ENCODE data around the gene RHBDL1.

The RHBDL1 gene

DNA sequence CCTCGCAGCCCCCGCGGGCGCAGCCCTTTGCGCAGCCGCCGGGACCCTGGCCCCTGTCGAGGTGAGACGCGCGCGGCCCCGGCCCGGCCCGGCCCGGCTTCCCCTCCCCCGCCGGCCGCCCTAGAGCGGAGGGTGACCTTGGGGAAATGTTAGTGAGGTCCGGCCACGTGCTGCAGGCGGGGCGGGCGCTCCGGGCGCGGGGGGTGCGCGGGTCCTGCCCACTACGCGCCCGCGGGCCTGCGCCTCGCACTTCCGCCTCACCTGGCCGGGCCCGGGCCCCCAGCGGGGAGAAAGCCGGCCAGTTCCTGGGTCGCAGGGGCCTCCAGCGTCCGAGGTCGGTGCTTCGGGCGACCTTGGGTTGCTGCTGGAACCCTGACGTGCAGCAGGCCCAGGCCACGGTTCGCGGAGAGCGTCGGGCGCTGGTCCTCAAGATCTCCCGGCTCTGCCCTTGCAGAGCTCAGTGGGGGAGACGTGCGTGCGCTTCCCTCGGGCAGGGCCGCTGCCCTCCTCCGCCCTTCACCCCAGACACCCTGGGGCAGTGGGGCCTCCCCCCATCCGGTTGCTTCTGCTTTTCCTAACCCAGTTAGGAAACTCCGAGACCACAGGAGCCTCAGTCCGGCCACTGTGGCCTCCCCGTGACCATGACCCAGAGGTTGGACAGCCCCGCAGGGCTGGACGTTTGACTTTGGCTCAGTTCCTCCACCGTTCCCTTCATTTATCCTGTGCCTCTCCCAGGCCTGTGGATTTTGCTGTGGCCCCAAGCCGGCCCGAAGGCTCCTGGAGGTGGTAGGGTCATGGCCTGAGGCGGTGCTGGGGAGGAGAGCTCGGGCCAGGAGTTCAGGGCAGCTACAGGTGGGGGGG, 33.1 kb upstream of the RHBDL1 start:
- no peak for TF ChIP-seq EZH2phosphoT487 (IDR thresholded peaks at IDR 0.05; ENCODE audit: borderline replicate concordance)
- TF ChIP-seq, protein P1, sequence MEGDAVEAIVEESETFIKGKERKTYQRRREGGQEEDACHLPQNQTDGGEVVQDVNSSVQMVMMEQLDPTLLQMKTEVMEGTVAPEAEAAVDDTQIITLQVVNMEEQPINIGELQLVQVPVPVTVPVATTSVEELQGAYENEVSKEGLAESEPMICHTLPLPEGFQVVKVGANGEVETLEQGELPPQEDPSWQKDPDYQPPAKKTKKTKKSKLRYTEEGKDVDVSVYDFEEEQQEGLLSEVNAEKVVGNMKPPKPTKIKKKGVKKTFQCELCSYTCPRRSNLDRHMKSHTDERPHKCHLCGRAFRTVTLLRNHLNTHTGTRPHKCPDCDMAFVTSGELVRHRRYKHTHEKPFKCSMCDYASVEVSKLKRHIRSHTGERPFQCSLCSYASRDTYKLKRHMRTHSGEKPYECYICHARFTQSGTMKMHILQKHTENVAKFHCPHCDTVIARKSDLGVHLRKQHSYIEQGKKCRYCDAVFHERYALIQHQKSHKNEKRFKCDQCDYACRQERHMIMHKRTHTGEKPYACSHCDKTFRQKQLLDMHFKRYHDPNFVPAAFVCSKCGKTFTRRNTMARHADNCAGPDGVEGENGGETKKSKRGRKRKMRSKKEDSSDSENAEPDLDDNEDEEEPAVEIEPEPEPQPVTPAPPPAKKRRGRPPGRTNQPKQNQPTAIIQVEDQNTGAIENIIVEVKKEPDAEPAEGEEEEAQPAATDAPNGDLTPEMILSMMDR (conservative IDR thresholded peaks at IDR 0.05; ENCODE audit: low read length) = no peak
- H3K4me1 ChIP-seq (ENCODE audit: insufficient read depth, low read length, poor library complexity, severe bottlenecking) = peaks cover 6% of the 10 kb centered on the region
- no peaks in the 10 kb centered on the region for H3K27me3 ChIP-seq (ENCODE audit: insufficient read depth, low read length, poor library complexity, severe bottlenecking)
- H3K79me2 ChIP-seq (ENCODE audit: insufficient read depth, low read length) = peaks cover 5% of the 10 kb centered on the region; the same call in 1 of the 2 replicates
- peak overlapping the region; percentile 82 for H3K4me3 ChIP-seq (ENCODE audit: low read length, poor library complexity, severe bottlenecking)
- no peaks in the 10 kb centered on the region for H4K20me1 ChIP-seq (ENCODE audit: insufficient read depth, low read length, poor library complexity, severe bottlenecking)
- H3K4me2 ChIP-seq (ENCODE audit: low read depth, low read length, poor library complexity, severe bottlenecking) = peak overlapping the region; percentile 76
- no peaks in the 10 kb centered on the region for H3K9me2 ChIP-seq (replicated peaks; ENCODE audit: low read depth, low read length)
- no peaks in the 10 kb centered on the region for H3K9me3 ChIP-seq (ENCODE audit: insufficient read depth, low read depth, low read length)
- H3K36me3 ChIP-seq (ENCODE audit: insufficient read depth, low read length) = no peaks in the 10 kb centered on the region
- H3F3A ChIP-seq (ENCODE audit: low read depth) = no peaks in the 10 kb centered on the region
- H2AFZ ChIP-seq (ENCODE audit: low read length) = no peak overlapping the region; the same call in 1 of the 2 replicates
- peak overlapping the region; percentile 62 for H3K9ac ChIP-seq (ENCODE audit: low read depth, low read length, poor library complexity, severe bottlenecking)

DNA sequence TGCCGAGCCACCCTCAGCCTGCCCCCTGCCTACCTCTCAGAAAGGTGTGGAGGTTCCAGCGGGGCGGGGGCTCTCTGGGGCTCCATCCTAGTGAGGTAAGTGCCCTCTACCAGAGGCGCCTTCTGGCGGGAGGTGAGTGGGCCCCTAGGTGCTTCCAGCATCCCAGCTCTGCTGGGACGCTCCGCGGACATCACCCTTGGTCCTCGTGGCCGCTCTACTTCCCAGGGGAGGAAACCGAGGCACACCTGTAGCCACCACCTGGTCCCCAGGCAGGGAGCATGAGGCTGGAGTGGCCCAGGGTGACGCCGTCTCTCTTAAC, 32.5 kb upstream of the RHBDL1 start:
- Histone ChIP-seq H3F3A (ENCODE audit: low read depth) (no peaks in the 10 kb centered on the region), H3K36me3 (ENCODE audit: insufficient read depth, low read length) (no peaks in the 10 kb centered on the region), H3K9me3 (ENCODE audit: insufficient read depth, low read depth, low read length) (no peaks in the 10 kb centered on the region), H3K4me2 (ENCODE audit: low read depth, low read length, poor library complexity, severe bottlenecking) (peak overlapping the region; percentile 76), H3K79me2 (ENCODE audit: insufficient read depth, low read length) (peaks cover 5% of the 10 kb centered on the region; the same call in 1 of the 2 replicates), H2AFZ (ENCODE audit: low read length) (no peak overlapping the region), H3K27me3 (ENCODE audit: insufficient read depth, low read length, poor library complexity, severe bottlenecking) (no peaks in the 10 kb centered on the region), H3K9me2 (replicated peaks; ENCODE audit: low read depth, low read length) (no peaks in the 10 kb centered on the region), H4K20me1 (ENCODE audit: insufficient read depth, low read length, poor library complexity, severe bottlenecking) (no peaks in the 10 kb centered on the region), H3K4me1 (ENCODE audit: insufficient read depth, low read length, poor library complexity, severe bottlenecking) (peaks cover 6% of the 10 kb centered on the region), H3K9ac (ENCODE audit: low read depth, low read length, poor library complexity, severe bottlenecking) (peak overlapping the region; percentile 62), H3K4me3 (ENCODE audit: low read length, poor library complexity, severe bottlenecking) (peak overlapping the region; percentile 82)
- TF ChIP-seq, protein P1 (conservative IDR thresholded peaks at IDR 0.05; ENCODE audit: low read length) = no peak
- no peak for TF ChIP-seq EZH2phosphoT487 (IDR thresholded peaks at IDR 0.05; ENCODE audit: borderline replicate concordance)

DNA sequence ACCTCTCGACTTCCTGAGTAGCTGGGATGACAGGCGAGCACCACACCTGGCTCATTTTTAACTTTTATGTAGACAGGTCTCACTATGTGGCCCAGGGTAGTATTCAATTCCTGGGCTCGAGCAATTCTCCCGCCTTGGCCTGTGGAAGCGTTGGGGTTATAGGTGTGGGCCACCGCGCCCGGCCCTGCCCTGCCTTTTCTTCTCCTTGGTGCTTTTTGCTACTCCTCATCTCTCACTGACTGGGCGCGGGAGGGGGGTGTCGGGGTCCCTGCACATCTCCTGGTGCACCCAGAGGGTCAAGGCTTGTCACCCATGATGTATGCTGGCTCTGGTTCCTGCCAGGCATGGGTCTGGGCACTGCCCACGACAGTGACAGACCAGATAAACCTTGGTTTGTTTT, 30.9 kb upstream of the RHBDL1 start:
- no peak overlapping the region for H2AFZ ChIP-seq (ENCODE audit: low read length)
- H3K79me2 ChIP-seq (ENCODE audit: insufficient read depth, low read length) = peaks cover 8% of the 10 kb centered on the region; the same call in 1 of the 2 replicates
- H3K4me1 ChIP-seq (ENCODE audit: insufficient read depth, low read length, poor library complexity, severe bottlenecking) = peaks cover 6% of the 10 kb centered on the region

More for the DNA sequence above, 30.9 kb upstream of the RHBDL1 start:
- Histone ChIP-seq H4K20me1 (ENCODE audit: insufficient read depth, low read length, poor library complexity, severe bottlenecking) (no peaks in the 10 kb centered on the region), H3K9me3 (ENCODE audit: insufficient read depth, low read depth, low read length) (no peaks in the 10 kb centered on the region), H3K9me2 (replicated peaks; ENCODE audit: low read depth, low read length) (no peaks in the 10 kb centered on the region), H3K4me3 (ENCODE audit: low read length, poor library complexity, severe bottlenecking) (no peak overlapping the region), H3K4me2 (ENCODE audit: low read depth, low read length, poor library complexity, severe bottlenecking) (no peak overlapping the region), H3K36me3 (ENCODE audit: insufficient read depth, low read length) (no peaks in the 10 kb centered on the region), H3K9ac (ENCODE audit: low read depth, low read length, poor library complexity, severe bottlenecking) (no peak overlapping the region), H3K27me3 (ENCODE audit: insufficient read depth, low read length, poor library complexity, severe bottlenecking) (no peaks in the 10 kb centered on the region), H3F3A (ENCODE audit: low read depth) (no peaks in the 10 kb centered on the region)
- TF ChIP-seq, protein P1 (conservative IDR thresholded peaks at IDR 0.05; ENCODE audit: low read length) = no peak
- TF ChIP-seq EZH2phosphoT487 (IDR thresholded peaks at IDR 0.05; ENCODE audit: borderline replicate concordance) = no peak
